Heart right ventricle (tissue), 16 donors: Measurements from ENCODE around the gene ZFAND3. TPM values are rescaled to one million over a fixed set of nuclear protein-coding genes. Genes with fewer than 3 reads are reported as not detected.
A peak's percentile ranks its signal among the peaks of the same experiment; 100 is the strongest.

ENCODE experiments used
- ATAC-seq, 8 donors: fragments of 200-7000 bp; cut with Tn5 transposase; one replicate each; pipeline ENCODE4 v1.9.1; 2020; ENCODE audit warnings: mild to moderate bottlenecking in 8 of 8, moderate library complexity in 8 of 8, moderate number of reproducible peaks in 1 of 8
- DNase-seq, 2 donors: peaks; one replicate each; pipeline ENCODE4 v3.0.0-alpha.2; 2020
- H3K27ac ChIP-seq, 10 donors: fragments of 200-600 bp; sonication (generic) in 2 of 10; one replicate each; pipeline versions ENCODE4 v1.5.0 to v1.8.0; 2020 to 2022; ENCODE audit warnings: mild to moderate bottlenecking in 3 of 10
- H3K27me3 ChIP-seq, 7 donors: fragments of 200-600 bp; one replicate each; pipeline ENCODE4 v1.8.0; 2021 to 2022; ENCODE audit warnings: mild to moderate bottlenecking in 2 of 7
- H3K36me3 ChIP-seq, 9 donors: fragments of 200-600 bp; sonication (generic) in 1 of 9; one replicate each; pipeline versions ENCODE4 v1.5.0 to v1.8.0; 2020 to 2022; ENCODE audit warnings: mild to moderate bottlenecking in 2 of 9
- H3K4me1 ChIP-seq, 9 donors: fragments of 200-600 bp; sonication (generic) in 1 of 9; one replicate each; pipeline versions ENCODE4 v1.5.0 to v1.8.0; 2020 to 2022; ENCODE audit warnings: mild to moderate bottlenecking in 4 of 9
- H3K4me3 ChIP-seq, 10 donors: fragments of 200-600 bp; sonication (generic) in 2 of 10; one replicate each; pipeline versions ENCODE4 v1.5.0 to v1.8.0; 2020 to 2022; ENCODE audit warnings: mild to moderate bottlenecking in 7 of 10, moderate library complexity in 2 of 10
- H3K9me3 ChIP-seq, 11 donors: fragments of 200-600 bp in 10 of 11; sonication (generic) in 2 of 11; one replicate each; pipeline versions ENCODE4 v1.5.0 to v1.8.0; 2013 to 2022; ENCODE audit warnings: mild to moderate bottlenecking in 2 of 11, control low read depth in 1 of 11, moderate library complexity in 1 of 11
- CTCF ChIP-seq, 9 donors: fragments of 200-600 bp; sonication (generic) in 2 of 9; IDR thresholded peaks; one replicate each; pipeline versions ENCODE4 v1.5.0 to v1.8.0; 2021 to 2022; ENCODE audit warnings: antibody characterized with exemption in 9 of 9, mild to moderate bottlenecking in 5 of 9, moderate library complexity in 1 of 9
- WGBS, 2 donors: extraction: QIAGEN DNeasy Blood & Tissue Kit; methylation state at CpG; one replicate each; pipeline ENCODE4 v1.1.7; 2013; ENCODE audit warnings: inconsistent platforms in 1 of 2; 5-methylcytosine and 5-hydroxymethylcytosine counted together
- intact Hi-C, 10 donors: fragments of 100-400 bp; cut with DNase I; formaldehyde crosslinking; loops; one replicate each; pipeline versions ENCODE4 v1.11.1 to v1.14.2; 2022
- polyA plus RNA-seq, 2 donors: library from polyadenylated mRNA; stranded (reverse); fragments of 200-250 nt; gene quantifications; one replicate each; pipeline ENCODE4 v1.2.3, GENCODE V29; 2013
- total RNA-seq, 10 donors: library from RNA; stranded (reverse); fragmentation: NEBNext Ultra II Directional in 3 of 10; extraction: Animal tissue kit (Norgen Biotek cat#: 25700) in 3 of 10; gene quantifications; one replicate each; pipeline versions ENCODE4 v1.2.1 to v1.2.4, GENCODE V29; 2021 to 2023
- donor health status: Arrhythmogenic right ventricular cardiomyopathy.
- donor health status: ischemic (EF 13 %, LVEDD 7.1; RV severe dilation, severe dysfunction).
- donor health status: healthy with polysubstance abuse.
- donor health status: DM: no; HTN: yes; CAD: no.
- donor health status: DM: no; HTN: no; CAD: no.
- donor health status: ischemic (EF 25% LVEDD 6.9; RV normal size, moderate dysfunction).
- donor health status: ischemic (EF 25% LVEDD 5.7; RV mildly dilated, moderate dysfunction).
- donor health status: healthy.
- donor health status: DM: yes; HTN: yes; CAD: no.
- donor health status: Ischemic cardiomyopathy.
- donor health status: ischemic (EF 35%, LVEDD 5.7; RV mildly dilated, moderate dysfunction).
- donor health status: nonischemic (EF 11% LVEDD 7.7; RV severe dilation, severe dysfunction).
- donor health status: DM: yes; HTN: yes; CAD: no.
- donor health status: PGD.
- donor health status: ischemic (EF 29% LVEDD 5.4; RV normal size, mild dysfunction).
- donor health status: nonischemic (EF 23%, LVEDD 6.1; RV moderate dilation, normal function).

ZFAND3 gene
- total and polyA plus RNA-seq, 12 donors, result 24.4 to 123 (median 105) TPM

- Histone ChIP-seq H3K27ac (no peak overlapping the region), H3K4me1 (peaks cover 0 to 34% (median 2%) of the 10 kb centered on the region in 9 donors), H3K36me3 (peaks cover 0 to 15% (median 0%) of the 10 kb centered on the region in 9 donors), H3K27me3 (no peaks in the 10 kb centered on the region), H3K9me3 (no peaks in the 10 kb centered on the region), H3K4me3 (no peak overlapping the region)
- DNase-seq (no peak), ATAC-seq (peak in 1 of 8 donors; percentile 71)
- no peak for TF ChIP-seq CTCF (IDR thresholded peaks at IDR 0.05)
- whole genome bisulfite sequencing, 2 donors, result 72 to 77% methylated on average over 8 of the region's 8 CpGs
- intact Hi-C loops, result no loop called here
These were observed 323.9 kb downstream of the ZFAND3 start for GRCh38 chr6:38143191-38144150.

- intact Hi-C loops, result no loop called here
- WGBS, 2 donors, result 94 to 96% methylated on average over 5 of the region's 5 CpGs
- no peak for DNase-seq
- H3K27ac ChIP-seq, result no peak overlapping the region
- peaks cover 0 to 44% (median 6%) of the 10 kb centered on the region in 9 donors for H3K4me1 ChIP-seq
- no peaks in the 10 kb centered on the region for H3K9me3 ChIP-seq
- no peaks in the 10 kb centered on the region for H3K27me3 ChIP-seq
- ATAC-seq, result no peak
- no peak for TF ChIP-seq CTCF (IDR thresholded peaks at IDR 0.05)
- peaks cover 0 to 21% (median 0%) of the 10 kb centered on the region in 9 donors for H3K36me3 ChIP-seq
- H3K4me3 ChIP-seq, result no peak overlapping the region
These were observed 324.9 kb downstream of the ZFAND3 start for GRCh38 chr6:38144365-38144945.

- no peaks in the 10 kb centered on the region for H3K9me3 ChIP-seq
- WGBS, 2 donors, result 84 to 90% methylated on average over 8 of the region's 8 CpGs
- no peaks in the 10 kb centered on the region for H3K27me3 ChIP-seq
- no peak for DNase-seq
- intact Hi-C loops, result no loop called here
- H3K4me1 ChIP-seq, result peaks cover 0 to 44% (median 6%) of the 10 kb centered on the region in 9 donors
- TF ChIP-seq CTCF (IDR thresholded peaks at IDR 0.05), result no peak
- H3K4me3 ChIP-seq, result no peak overlapping the region
- H3K27ac ChIP-seq, result no peak overlapping the region
- peaks cover 0 to 31% (median 0%) of the 10 kb centered on the region in 9 donors for H3K36me3 ChIP-seq
- ATAC-seq, result no peak
These were observed 326.6 kb downstream of the ZFAND3 start for GRCh38 chr6:38146021-38146733.

GRCh38 chr6:38146734-38147027 lies 327.2 kb downstream of the ZFAND3 start:
- Histone ChIP-seq H3K4me1 (peaks cover 0 to 40% (median 6%) of the 10 kb centered on the region in 9 donors), H3K4me3 (no peak overlapping the region), H3K27ac (no peak overlapping the region), H3K36me3 (peaks cover 0 to 34% (median 0%) of the 10 kb centered on the region in 9 donors), H3K27me3 (no peaks in the 10 kb centered on the region), H3K9me3 (no peaks in the 10 kb centered on the region)
- ATAC-seq (no peak), DNase-seq (no peak)
- 80 to 86% methylated on average over 1 of the region's 1 CpG for WGBS, 2 donors
- no peak for TF ChIP-seq CTCF (IDR thresholded peaks at IDR 0.05)
- intact Hi-C loops, result no loop called here
